ENCODE data around the gene MTMR12. TPM values are rescaled to one million over a fixed set of nuclear protein-coding genes. Genes with fewer than 3 reads are reported as not detected.
A peak's percentile ranks its signal among the peaks of the same experiment; 100 is the strongest.
"Not testable (repeated sequence)": the region's sequence is repeated elsewhere in the genome, so short reads cannot be mapped to it uniquely, and the experiment has no call there.

The MTMR12 gene
- total RNA-seq, 4 donors from 2014 or later, result 13.8 to 27.5 (median 17.4) TPM

- DNase-seq, result no peak
- Histone ChIP-seq H3K27ac (no peak overlapping the region), H3K36me3 (no peaks in the 10 kb centered on the region), H3K27me3 (no peaks in the 10 kb centered on the region), H3K9me3 (no peaks in the 10 kb centered on the region), H3K4me3 (no peak overlapping the region), H3K4me1 (peaks cover 0 to 16% (median 3%) of the 10 kb centered on the region in 3 donors)
- WGBS, 2 donors, result 62 to 91% methylated on average over 3 of the region's 3 CpGs
- intact Hi-C loops (cut with DNase I), result no loop called here
- TF ChIP-seq CTCF (IDR thresholded peaks at IDR 0.05) (no peak), POLR2A (IDR thresholded peaks at IDR 0.05) (no peak)
These were observed 102.6 kb downstream of the MTMR12 start for GRCh38 chr5:32210151-32210550.

GRCh38 chr5:32208837-32209236 is 103.9 kb downstream of the MTMR12 start:
- H3K4me3 ChIP-seq; H3K36me3 ChIP-seq; intact Hi-C loops (cut with DNase I); H3K27ac ChIP-seq; DNase-seq; H3K9me3 ChIP-seq; H3K27me3 ChIP-seq: not testable (repeated sequence)
- peaks cover 0 to 16% (median 3%) of the 10 kb centered on the region in 3 donors for H3K4me1 ChIP-seq
- WGBS, 2 donors, result no CpG with 5 or more reads among the region's 31 CpGs

- Histone ChIP-seq H3K4me3 (no peak overlapping the region), H3K4me1 (peaks cover 0 to 16% (median 3%) of the 10 kb centered on the region in 3 donors), H3K9me3 (no peaks in the 10 kb centered on the region), H3K27me3 (no peaks in the 10 kb centered on the region), H3K36me3 (no peaks in the 10 kb centered on the region), H3K27ac (peak overlapping the region in 1 of 4 donors; percentile 26)
- TF ChIP-seq CTCF (IDR thresholded peaks at IDR 0.05) (no peak), POLR2A (IDR thresholded peaks at IDR 0.05) (no peak)
- DNase-seq, result no peak
- WGBS, 2 donors, result 69 to 85% methylated on average over 2 of the region's 4 CpGs
- intact Hi-C loops (cut with DNase I), result no loop called here
These were observed 105.4 kb downstream of the MTMR12 start for GRCh38 chr5:32207355-32207634.

GRCh38 chr5:32206509-32207354 is 106.0 kb downstream of the MTMR12 start:
- 74 to 77% methylated on average over 13 of the region's 13 CpGs for WGBS, 2 donors
- Histone ChIP-seq H3K27ac (peak overlapping the region in 1 of 4 donors; percentile 26), H3K9me3 (no peaks in the 10 kb centered on the region), H3K4me1 (peaks cover 0 to 19% (median 3%) of the 10 kb centered on the region in 3 donors), H3K4me3 (no peak overlapping the region), H3K27me3 (no peaks in the 10 kb centered on the region), H3K36me3 (no peaks in the 10 kb centered on the region)
- TF ChIP-seq CTCF (IDR thresholded peaks at IDR 0.05) (no peak), POLR2A (IDR thresholded peaks at IDR 0.05) (no peak)
- DNase-seq, result no peak
- intact Hi-C loops (cut with DNase I), result no loop called here

- TF ChIP-seq CTCF (IDR thresholded peaks at IDR 0.05) (no peak), POLR2A (IDR thresholded peaks at IDR 0.05) (no peak)
- peaks cover 0 to 23% (median 7%) of the 10 kb centered on the region in 3 donors for H3K4me1 ChIP-seq
- no peaks in the 10 kb centered on the region for H3K27me3 ChIP-seq
- no peak overlapping the region for H3K4me3 ChIP-seq
- WGBS, 2 donors, result 76 to 83% methylated on average over 5 of the region's 5 CpGs
- H3K27ac ChIP-seq, result no peak overlapping the region
- no peaks in the 10 kb centered on the region for H3K9me3 ChIP-seq
- no peaks in the 10 kb centered on the region for H3K36me3 ChIP-seq
- no peak for DNase-seq
- intact Hi-C loops (cut with DNase I), result no loop called here
These were observed 106.7 kb downstream of the MTMR12 start for GRCh38 chr5:32206053-32206452.
